A549 (cell line): Measurements from ENCODE around the gene TMEFF2. TPM values are rescaled to one million over a fixed set of nuclear protein-coding genes. Genes with fewer than 3 reads are reported as not detected.

ENCODE experiments used
- ATAC-seq, 2 experiments: fragments of 200-7000 bp in 1 of 2; fragments of >200 bp in 1 of 2; cut with Nextera tagmentation in 1 of 2; cut with Tn5 transposase in 1 of 2; 3 replicates each; pipeline versions ENCODE4 v1.8.0 to v1.9.1; 2018 to 2020; ENCODE audit warnings: mild to moderate bottlenecking in 1 of 2, moderate library complexity in 1 of 2
- CTCF ChIA-PET: fragments of 300-600 bp; sonication (Branson Sonifier 250); formaldehyde crosslinking; extraction: SDS; loops from one replicate; lab custom pipeline; 2021; ENCODE audit warnings: antibody characterized with exemption, inconsistent platforms; lab: Yijun Ruan, JAX
- POLR2A ChIA-PET: fragments of 350-600 bp; formaldehyde crosslinking; extraction: SDS; loops from one replicate; lab custom pipeline; 2021; ENCODE audit warnings: antibody characterized with exemption, inconsistent platforms; lab: Yijun Ruan, JAX
- DNase-seq, 2 experiments: peaks; one replicate each; pipeline versions ENCODE4 v3.0.0 to v3.0.0-alpha.2; 2011 to 2016; ENCODE audit warnings: low read depth in 1 of 2, low spot score in 1 of 2
- FAIRE-seq: peaks from 2 replicates; lab custom pipeline; 2011; peaks lifted over from hg19 to GRCh38; lab: Jason Lieb, UNC
- H3K27ac ChIP-seq, 2 experiments: fragments of >200 bp; sonication (Bioruptor Twin); formaldehyde crosslinking; 3 replicates each; pipeline ENCODE4 v1.5.1; 2016 to 2017
- H3K4me1 ChIP-seq: fragments of >200 bp; sonication (Bioruptor Twin); formaldehyde crosslinking; 3 replicates; pipeline ENCODE4 v1.6.1; 2016
- H3K4me2 ChIP-seq: fragments of >200 bp; sonication (Bioruptor Twin); formaldehyde crosslinking; 3 replicates; pipeline ENCODE4 v1.6.1; 2016
- H3K4me3 ChIP-seq: fragments of >200 bp; sonication (Bioruptor Twin); formaldehyde crosslinking; 3 replicates; pipeline ENCODE4 v1.5.1; 2016
- H3K9me3 ChIP-seq: fragments of >200 bp; sonication (Bioruptor Twin); formaldehyde crosslinking; 3 replicates; pipeline ENCODE4 v1.6.1; 2016
- BHLHE40 ChIP-seq: IDR thresholded peaks from 2 replicates; pipeline ENCODE4 v1.6.1; 2012; ENCODE audit warnings: low read depth, low read length, inconsistent platforms
- CHD2 ChIP-seq: fragments of 150-350 bp; IDR thresholded peaks from 2 replicates; pipeline ENCODE4 v1.6.1; 2014; ENCODE audit warnings: low read length; ENCODE audit not compliant: partially characterized antibody
- EHF ChIP-seq: fragments of 250-450 bp; sonication (Bioruptor Pico); IDR thresholded peaks from 2 replicates; pipeline ENCODE4 v1.5.0; 2020; ENCODE audit warnings: mild to moderate bottlenecking
- ESRRA ChIP-seq: fragments of 150-350 bp; IDR thresholded peaks from 2 replicates; pipeline ENCODE4 v1.6.1; 2014; ENCODE audit warnings: mild to moderate bottlenecking, low read length, borderline replicate concordance
- FOSB ChIP-seq: fragments of 250-450 bp; sonication (Bioruptor Pico); IDR thresholded peaks from 2 replicates; pipeline ENCODE4 v1.5.0; 2020; ENCODE audit warnings: mild to moderate bottlenecking, moderate library complexity
- HDAC2 ChIP-seq: fragments of 200-600 bp; sonication (generic); IDR thresholded peaks from 2 replicates; pipeline ENCODE4 v1.6.1; 2016
- HOXA7 ChIP-seq: fragments of 250-450 bp; sonication (Bioruptor Pico); IDR thresholded peaks from 2 replicates; pipeline ENCODE4 v1.5.0; 2020; ENCODE audit warnings: mild to moderate bottlenecking, moderate library complexity
- HOXB13 ChIP-seq: fragments of 250-450 bp; sonication (Bioruptor Pico); IDR thresholded peaks from 2 replicates; pipeline ENCODE4 v1.5.0; 2020; ENCODE audit warnings: low read depth, mild to moderate bottlenecking, moderate library complexity
- JUN ChIP-seq, 2 experiments: fragments of >200 bp; sonication (Bioruptor Twin); formaldehyde crosslinking; IDR thresholded peaks; 2 replicates in 1 of 2; 3 replicates in 1 of 2; pipeline ENCODE4 v1.6.1; 2016 to 2017
- JUNB ChIP-seq: fragments of >200 bp; sonication (Bioruptor Twin); formaldehyde crosslinking; IDR thresholded peaks from 2 replicates; pipeline ENCODE4 v1.6.1; 2016
- MYC ChIP-seq: IDR thresholded peaks from 2 replicates; pipeline ENCODE4 v1.6.1; 2012; ENCODE audit warnings: mild to moderate bottlenecking, inconsistent platforms, low read length, improper control_type of control experiment, borderline replicate concordance
- PHF8 ChIP-seq: fragments of 200-600 bp; sonication (generic); IDR thresholded peaks from 2 replicates; pipeline ENCODE4 v1.6.1; 2016; ENCODE audit warnings: low read depth, mild to moderate bottlenecking, antibody characterized with exemption, moderate library complexity, borderline replicate concordance
- POLR2A ChIP-seq: IDR thresholded peaks from 2 replicates; pipeline ENCODE4 v1.6.1; 2012; ENCODE audit warnings: mild to moderate bottlenecking, low read length
- RFX5 ChIP-seq: fragments of 450-650 bp; IDR thresholded peaks from 2 replicates; pipeline ENCODE4 v1.7.1; 2014; ENCODE audit warnings: antibody characterized with exemption, mild to moderate bottlenecking, moderate library complexity
- RNF2 ChIP-seq: fragments of 200-600 bp; sonication (generic); IDR thresholded peaks from 2 replicates; pipeline ENCODE4 v1.6.1; 2016; ENCODE audit warnings: low read depth, mild to moderate bottlenecking, antibody characterized with exemption, moderate library complexity, borderline replicate concordance
- WGBS: methylation state at CpG from one replicate; pipeline ENCODE4 v1.1.6; 2017; ENCODE audit errors: missing lambda C conversion rate; 5-methylcytosine and 5-hydroxymethylcytosine counted together
- polyA plus RNA-seq, 4 experiments: library from polyadenylated mRNA; depleted of rRNA in 3 of 4; stranded (reverse); fragments of >200 nt; fragmentation: RNase III in 1 of 4; extraction: RNeasy Plus Mini Kit Qiagen cat#74134 plus additional on column Dnase treatment in 1 of 4; gene quantifications; 2 replicates in 3 of 4; 3 replicates in 1 of 4; pipeline ENCODE4 v1.2.3, GENCODE V29; 2011 to 2017
- TF ChIP-seq, protein P1 (sequence below): fragments of 200-600 bp; sonication (generic); IDR thresholded peaks from 2 replicates; pipeline ENCODE4 v1.6.1; 2016; ENCODE audit warnings: antibody characterized with exemption, mild to moderate bottlenecking, moderate library complexity
- TF ChIP-seq, protein P2 (sequence below): fragments of 250-450 bp; sonication (Bioruptor Pico); IDR thresholded peaks from 2 replicates; pipeline ENCODE4 v1.5.0; 2020; ENCODE audit warnings: low read depth, mild to moderate bottlenecking, moderate library complexity
- TF ChIP-seq, protein P3 (sequence below): fragments of 250-450 bp; sonication (Bioruptor Pico); IDR thresholded peaks from 2 replicates; pipeline ENCODE4 v1.5.0; 2021; ENCODE audit warnings: mild to moderate bottlenecking, moderate library complexity, borderline replicate concordance
- TF ChIP-seq, protein P4 (sequence below): fragments of >200 bp; sonication (Bioruptor Twin); formaldehyde crosslinking; IDR thresholded peaks from 3 replicates; pipeline ENCODE4 v1.5.1; 2016
- TF ChIP-seq, protein P5 (sequence below): IDR thresholded peaks from 2 replicates; pipeline ENCODE4 v1.6.1; 2012

The TMEFF2 gene
- polyA plus RNA-seq, 2 of the 4 experiments (the other 2 are of a cell fraction) = 0.30 to 0.46 TPM

DNA sequence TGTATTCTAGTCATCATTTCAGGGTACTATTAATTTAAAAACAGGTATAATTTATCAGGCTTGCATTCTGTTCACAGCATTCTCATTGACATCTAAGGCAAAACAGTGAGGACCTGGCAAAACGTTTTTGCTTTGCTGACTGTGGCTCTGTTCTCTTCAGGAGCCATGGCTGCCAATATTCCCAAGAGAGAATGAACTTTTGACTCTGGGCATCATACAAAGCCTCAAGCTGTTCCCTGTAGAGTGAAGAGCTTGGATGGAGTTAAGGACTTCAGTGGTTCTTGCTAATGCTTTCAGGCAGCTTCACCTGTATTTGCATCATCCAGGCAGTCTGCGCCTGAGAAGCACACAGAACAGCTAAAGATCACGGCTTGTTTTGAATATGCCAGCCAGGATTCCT lies 282.0 kb downstream of the TMEFF2 start:
- TF ChIP-seq JUN (IDR thresholded peaks at IDR 0.05) = no peak
- H3K4me1 ChIP-seq = 0 out of 3 replicates have a peak, but pooled peaks cover 5% of the 10 kb centered on the region
- CTCF ChIA-PET = interaction anchor here (0.6 to 1.5 kb wide), 2 partner anchors 13 to 100 kb away, joined by 3 to 4 read pairs; no protein-coding TSS in a partner anchor
- 53% methylated on average over 3 of the region's 3 CpGs for WGBS
- ATAC-seq = no peak
- DNase-seq = no peak
- H3K4me3 ChIP-seq = no peak overlapping the region
- POLR2A ChIA-PET = no interaction called here
- no peaks in the 10 kb centered on the region for H3K9me3 ChIP-seq
- FAIRE-seq = no peak
- H3K4me2 ChIP-seq = no peak overlapping the region
- H3K27ac ChIP-seq = no peak overlapping the region

DNA sequence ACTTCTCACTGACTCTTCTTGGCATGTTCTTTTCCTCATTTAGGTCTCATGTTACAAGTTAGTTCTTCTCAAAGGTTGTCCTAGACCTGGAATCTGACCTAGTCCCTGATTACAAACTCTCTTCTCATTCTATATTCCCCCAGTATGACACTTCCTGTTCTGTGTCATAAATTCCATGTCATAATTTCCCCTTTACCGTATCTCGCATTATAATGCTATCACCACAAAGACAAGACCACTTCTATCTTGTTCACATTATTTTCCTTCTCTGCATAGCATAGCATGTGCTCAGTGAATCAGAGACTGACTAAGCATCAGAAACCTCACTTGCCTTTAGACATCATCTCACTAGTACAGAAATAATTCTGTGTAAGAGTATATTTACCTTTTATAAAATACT lies 284.2 kb downstream of the TMEFF2 start:
- Histone ChIP-seq H3K4me2 (no peak overlapping the region), H3K4me3 (no peak overlapping the region), H3K4me1 (peaks cover 13% of the 10 kb centered on the region), H3K27ac (no peak overlapping the region), H3K9me3 (no peaks in the 10 kb centered on the region)
- ATAC-seq (no peak; a peak in 1 of 6 replicates), FAIRE-seq (no peak), DNase-seq (no peak)
- TF ChIP-seq BHLHE40 = no peak
- no peak for TF ChIP-seq JUN (IDR thresholded peaks at IDR 0.05)
- no peak for TF ChIP-seq PHF8
- TF ChIP-seq, protein P1, sequence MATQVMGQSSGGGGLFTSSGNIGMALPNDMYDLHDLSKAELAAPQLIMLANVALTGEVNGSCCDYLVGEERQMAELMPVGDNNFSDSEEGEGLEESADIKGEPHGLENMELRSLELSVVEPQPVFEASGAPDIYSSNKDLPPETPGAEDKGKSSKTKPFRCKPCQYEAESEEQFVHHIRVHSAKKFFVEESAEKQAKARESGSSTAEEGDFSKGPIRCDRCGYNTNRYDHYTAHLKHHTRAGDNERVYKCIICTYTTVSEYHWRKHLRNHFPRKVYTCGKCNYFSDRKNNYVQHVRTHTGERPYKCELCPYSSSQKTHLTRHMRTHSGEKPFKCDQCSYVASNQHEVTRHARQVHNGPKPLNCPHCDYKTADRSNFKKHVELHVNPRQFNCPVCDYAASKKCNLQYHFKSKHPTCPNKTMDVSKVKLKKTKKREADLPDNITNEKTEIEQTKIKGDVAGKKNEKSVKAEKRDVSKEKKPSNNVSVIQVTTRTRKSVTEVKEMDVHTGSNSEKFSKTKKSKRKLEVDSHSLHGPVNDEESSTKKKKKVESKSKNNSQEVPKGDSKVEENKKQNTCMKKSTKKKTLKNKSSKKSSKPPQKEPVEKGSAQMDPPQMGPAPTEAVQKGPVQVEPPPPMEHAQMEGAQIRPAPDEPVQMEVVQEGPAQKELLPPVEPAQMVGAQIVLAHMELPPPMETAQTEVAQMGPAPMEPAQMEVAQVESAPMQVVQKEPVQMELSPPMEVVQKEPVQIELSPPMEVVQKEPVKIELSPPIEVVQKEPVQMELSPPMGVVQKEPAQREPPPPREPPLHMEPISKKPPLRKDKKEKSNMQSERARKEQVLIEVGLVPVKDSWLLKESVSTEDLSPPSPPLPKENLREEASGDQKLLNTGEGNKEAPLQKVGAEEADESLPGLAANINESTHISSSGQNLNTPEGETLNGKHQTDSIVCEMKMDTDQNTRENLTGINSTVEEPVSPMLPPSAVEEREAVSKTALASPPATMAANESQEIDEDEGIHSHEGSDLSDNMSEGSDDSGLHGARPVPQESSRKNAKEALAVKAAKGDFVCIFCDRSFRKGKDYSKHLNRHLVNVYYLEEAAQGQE = no peak
- no peak for TF ChIP-seq HOXA7
- no peak for TF ChIP-seq RNF2
- no peak for TF ChIP-seq HDAC2
- no peak for TF ChIP-seq EHF (CRISPR knock-in tag)
- TF ChIP-seq MYC = no peak
- no peak for TF ChIP-seq ESRRA
- no peak for TF ChIP-seq FOSB (CRISPR knock-in tag)
- WGBS = 76% methylated on average over 2 of the region's 2 CpGs
- ChIA-PET CTCF (interaction anchor here (1.3 kb wide), 1 partner anchor 11 kb away, joined by 3 read pairs; no protein-coding TSS in a partner anchor), POLR2A (no interaction called here)

DNA sequence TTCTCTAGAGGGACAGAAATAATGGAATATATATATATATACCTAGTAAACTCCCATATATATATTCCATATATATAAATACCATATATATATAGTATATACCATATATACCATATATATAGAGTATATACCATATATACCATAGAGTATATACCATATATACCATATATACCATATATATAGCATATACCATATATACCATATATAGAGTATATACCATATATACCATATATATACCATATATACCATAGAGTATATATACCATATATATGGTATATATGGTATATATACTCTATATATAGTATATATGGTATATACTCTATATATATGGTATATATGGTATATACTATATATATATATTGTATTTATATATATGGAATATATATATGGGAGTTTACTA lies 285.9 kb downstream of the TMEFF2 start:
- Histone ChIP-seq H3K4me1 (peaks cover 13% of the 10 kb centered on the region), H3K4me3 (no peak overlapping the region), H3K4me2 (no peak overlapping the region), H3K9me3 (no peaks in the 10 kb centered on the region), H3K27ac (no peak overlapping the region)
- ChIA-PET POLR2A (no interaction called here), CTCF (no interaction called here)
- DNase-seq (no peak), ATAC-seq (no peak), FAIRE-seq (no peak)
- no peak for TF ChIP-seq RNF2
- no peak for TF ChIP-seq BHLHE40
- TF ChIP-seq CHD2 = no peak
- TF ChIP-seq JUNB = no peak
- TF ChIP-seq RFX5 = no peak
- TF ChIP-seq, protein P2, sequence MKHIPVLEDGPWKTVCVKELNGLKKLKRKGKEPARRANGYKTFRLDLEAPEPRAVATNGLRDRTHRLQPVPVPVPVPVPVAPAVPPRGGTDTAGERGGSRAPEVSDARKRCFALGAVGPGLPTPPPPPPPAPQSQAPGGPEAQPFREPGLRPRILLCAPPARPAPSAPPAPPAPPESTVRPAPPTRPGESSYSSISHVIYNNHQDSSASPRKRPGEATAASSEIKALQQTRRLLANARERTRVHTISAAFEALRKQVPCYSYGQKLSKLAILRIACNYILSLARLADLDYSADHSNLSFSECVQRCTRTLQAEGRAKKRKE (CRISPR knock-in tag) = no peak
- TF ChIP-seq, protein P3, sequence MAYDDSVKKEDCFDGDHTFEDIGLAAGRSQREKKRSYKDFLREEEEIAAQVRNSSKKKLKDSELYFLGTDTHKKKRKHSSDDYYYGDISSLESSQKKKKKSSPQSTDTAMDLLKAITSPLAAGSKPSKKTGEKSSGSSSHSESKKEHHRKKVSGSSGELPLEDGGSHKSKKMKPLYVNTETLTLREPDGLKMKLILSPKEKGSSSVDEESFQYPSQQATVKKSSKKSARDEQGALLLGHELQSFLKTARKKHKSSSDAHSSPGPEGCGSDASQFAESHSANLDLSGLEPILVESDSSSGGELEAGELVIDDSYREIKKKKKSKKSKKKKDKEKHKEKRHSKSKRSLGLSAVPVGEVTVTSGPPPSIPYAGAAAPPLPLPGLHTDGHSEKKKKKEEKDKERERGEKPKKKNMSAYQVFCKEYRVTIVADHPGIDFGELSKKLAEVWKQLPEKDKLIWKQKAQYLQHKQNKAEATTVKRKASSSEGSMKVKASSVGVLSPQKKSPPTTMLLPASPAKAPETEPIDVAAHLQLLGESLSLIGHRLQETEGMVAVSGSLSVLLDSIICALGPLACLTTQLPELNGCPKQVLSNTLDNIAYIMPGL (CRISPR knock-in tag) = no peak
- TF ChIP-seq, protein P4, sequence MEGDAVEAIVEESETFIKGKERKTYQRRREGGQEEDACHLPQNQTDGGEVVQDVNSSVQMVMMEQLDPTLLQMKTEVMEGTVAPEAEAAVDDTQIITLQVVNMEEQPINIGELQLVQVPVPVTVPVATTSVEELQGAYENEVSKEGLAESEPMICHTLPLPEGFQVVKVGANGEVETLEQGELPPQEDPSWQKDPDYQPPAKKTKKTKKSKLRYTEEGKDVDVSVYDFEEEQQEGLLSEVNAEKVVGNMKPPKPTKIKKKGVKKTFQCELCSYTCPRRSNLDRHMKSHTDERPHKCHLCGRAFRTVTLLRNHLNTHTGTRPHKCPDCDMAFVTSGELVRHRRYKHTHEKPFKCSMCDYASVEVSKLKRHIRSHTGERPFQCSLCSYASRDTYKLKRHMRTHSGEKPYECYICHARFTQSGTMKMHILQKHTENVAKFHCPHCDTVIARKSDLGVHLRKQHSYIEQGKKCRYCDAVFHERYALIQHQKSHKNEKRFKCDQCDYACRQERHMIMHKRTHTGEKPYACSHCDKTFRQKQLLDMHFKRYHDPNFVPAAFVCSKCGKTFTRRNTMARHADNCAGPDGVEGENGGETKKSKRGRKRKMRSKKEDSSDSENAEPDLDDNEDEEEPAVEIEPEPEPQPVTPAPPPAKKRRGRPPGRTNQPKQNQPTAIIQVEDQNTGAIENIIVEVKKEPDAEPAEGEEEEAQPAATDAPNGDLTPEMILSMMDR = no peak
- TF ChIP-seq, protein P5, sequence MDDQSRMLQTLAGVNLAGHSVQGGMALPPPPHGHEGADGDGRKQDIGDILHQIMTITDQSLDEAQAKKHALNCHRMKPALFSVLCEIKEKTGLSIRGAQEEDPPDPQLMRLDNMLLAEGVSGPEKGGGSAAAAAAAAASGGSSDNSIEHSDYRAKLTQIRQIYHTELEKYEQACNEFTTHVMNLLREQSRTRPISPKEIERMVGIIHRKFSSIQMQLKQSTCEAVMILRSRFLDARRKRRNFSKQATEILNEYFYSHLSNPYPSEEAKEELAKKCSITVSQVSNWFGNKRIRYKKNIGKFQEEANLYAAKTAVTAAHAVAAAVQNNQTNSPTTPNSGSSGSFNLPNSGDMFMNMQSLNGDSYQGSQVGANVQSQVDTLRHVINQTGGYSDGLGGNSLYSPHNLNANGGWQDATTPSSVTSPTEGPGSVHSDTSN = no peak
- TF ChIP-seq HOXB13 = no peak
- no peak for TF ChIP-seq POLR2A
- TF ChIP-seq, protein P1 = no peak
